Sigmoid colon (tissue), 4 donors: Measurements from ENCODE around the gene STX1B.

ENCODE experiments used
- CTCF ChIP-seq, 4 experiments: fragments of 450-650 bp in 3 of 4; fragments of 200-600 bp in 1 of 4; IDR thresholded peaks; one replicate each; pipeline ENCODE4 v1.5.1; 2016 to 2019; ENCODE audit warnings: antibody characterized with exemption in 4 of 4, mild to moderate bottlenecking in 3 of 4, moderate library complexity in 2 of 4
- EP300 ChIP-seq, 4 donors: sonication (generic); formaldehyde crosslinking; IDR thresholded peaks; one replicate each; pipeline ENCODE4 v1.6.1; 2017; ENCODE audit warnings: antibody characterized with exemption in 4 of 4
- POLR2A ChIP-seq, 2 donors: fragments of 450-650 bp; IDR thresholded peaks; one replicate each; pipeline ENCODE4 v1.6.1; 2016; ENCODE audit warnings: antibody characterized with exemption in 2 of 2, mild to moderate bottlenecking in 2 of 2, moderate library complexity in 2 of 2

GRCh38 chr16:31007684-31008083, 2.8 kb downstream of the STX1B start:
- TF ChIP-seq POLR2A (IDR thresholded peaks at IDR 0.05) (no peak), EP300 (IDR thresholded peaks at IDR 0.05) (no peak), CTCF (IDR thresholded peaks at IDR 0.05) (no peak)
